ENCODE results near the gene RAB32.

RAB32 gene

DNA sequence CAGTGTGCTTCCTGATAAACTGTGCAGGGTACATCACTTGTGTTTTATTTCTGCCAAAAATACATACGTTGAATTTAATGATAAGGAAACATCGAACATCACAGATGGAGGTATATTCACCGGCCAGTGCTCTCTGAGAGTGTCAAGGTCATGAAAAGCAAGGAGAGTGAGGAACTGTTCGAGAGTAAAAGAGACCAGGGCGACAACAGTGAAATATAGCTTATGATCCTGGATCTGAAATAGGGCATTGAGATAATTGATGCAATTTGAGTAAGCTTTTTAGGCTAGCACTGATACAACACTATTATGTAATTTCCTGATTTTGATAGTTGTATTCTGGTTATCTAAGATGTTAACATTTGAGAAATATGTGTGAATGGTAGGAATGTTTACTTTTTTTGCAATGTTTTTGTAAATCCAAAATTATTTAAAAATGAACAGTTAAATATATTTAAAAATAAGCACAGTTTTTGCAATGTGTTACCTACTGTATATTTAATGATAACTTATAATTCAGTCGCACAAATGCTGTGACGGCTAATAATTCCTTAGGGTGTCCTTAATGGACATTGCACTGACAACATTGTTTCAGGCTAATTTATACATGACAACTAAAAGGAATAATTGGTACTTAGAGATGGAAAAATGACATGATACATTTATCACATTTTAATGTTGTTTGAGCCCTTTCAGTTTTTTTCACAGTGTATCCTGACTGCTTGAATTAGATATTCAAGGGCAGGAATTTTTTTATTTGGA, 9.9 kb downstream of the RAB32 start:
- Histone ChIP-seq H3K9me3 (ENCODE audit: control insufficient read depth, insufficient read depth, low read depth, low read length) (no peaks in the 10 kb centered on the region), H3K4me1 (ENCODE audit: control insufficient read depth, insufficient read depth, low read length) (no peaks in the 10 kb centered on the region), H3K36me3 (ENCODE audit: control insufficient read depth in 2 of 2, insufficient read depth in 1 of 2, low read length in 2 of 2) (peaks cover 4 to 36% of the 10 kb centered on the region in 2 experiments; a peak in 2 of 3 replicates), H3K27ac (ENCODE audit: extremely low read depth, low read depth, low read length) (no peak overlapping the region), H3K4me3 (ENCODE audit: low read depth, low read length) (no peak overlapping the region)
- TF ChIP-seq ZNF791 (tag by site-specific recombination; IDR thresholded peaks at IDR 0.05) (no peak), HOXD13 (CRISPR knock-in tag; IDR thresholded peaks at IDR 0.05; ENCODE audit: borderline replicate concordance) (no peak), ZNF558 (tag by site-specific recombination; IDR thresholded peaks at IDR 0.05) (no peak), ZNF37A (tag by site-specific recombination; IDR thresholded peaks at IDR 0.05) (no peak), ZNF610 (tag by site-specific recombination; IDR thresholded peaks at IDR 0.05; ENCODE audit: borderline replicate concordance) (no peak), ZBTB8A (tag by site-specific recombination; IDR thresholded peaks at IDR 0.05) (no peak), ELK4 (IDR thresholded peaks at IDR 0.05; ENCODE audit: borderline replicate concordance, low read depth, low read length) (no peak), EGR2 (tag by site-specific recombination; IDR thresholded peaks at IDR 0.05; ENCODE audit: low read depth) (no peak), ZSCAN5A (tag by site-specific recombination; IDR thresholded peaks at IDR 0.05) (no peak), SP7 (tag by site-specific recombination; IDR thresholded peaks at IDR 0.05) (no peak), ZNF24 (tag by site-specific recombination; IDR thresholded peaks at IDR 0.05) (no peak), GLIS2 (tag by site-specific recombination; IDR thresholded peaks at IDR 0.05) (no peak), ZNF391 (tag by site-specific recombination; IDR thresholded peaks at IDR 0.05; ENCODE audit: borderline replicate concordance, low read depth) (no peak), ZNF544 (tag by site-specific recombination; IDR thresholded peaks at IDR 0.05) (no peak), ZNF426 (tag by site-specific recombination; IDR thresholded peaks at IDR 0.05) (no peak), KLF7 (tag by site-specific recombination; IDR thresholded peaks at IDR 0.05; ENCODE audit: borderline replicate concordance) (no peak)
- TF ChIP-seq, protein P1, sequence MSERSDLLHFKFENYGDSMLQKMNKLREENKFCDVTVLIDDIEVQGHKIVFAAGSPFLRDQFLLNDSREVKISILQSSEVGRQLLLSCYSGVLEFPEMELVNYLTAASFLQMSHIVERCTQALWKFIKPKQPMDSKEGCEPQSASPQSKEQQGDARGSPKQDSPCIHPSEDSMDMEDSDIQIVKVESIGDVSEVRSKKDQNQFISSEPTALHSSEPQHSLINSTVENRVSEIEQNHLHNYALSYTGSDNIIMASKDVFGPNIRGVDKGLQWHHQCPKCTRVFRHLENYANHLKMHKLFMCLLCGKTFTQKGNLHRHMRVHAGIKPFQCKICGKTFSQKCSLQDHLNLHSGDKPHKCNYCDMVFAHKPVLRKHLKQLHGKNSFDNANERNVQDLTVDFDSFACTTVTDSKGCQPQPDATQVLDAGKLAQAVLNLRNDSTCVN (tag by site-specific recombination; optimal IDR thresholded peaks at IDR 0.05), result no peak
- ChIA-PET POLR2A (no interaction called here), CTCF (no interaction called here)

DNA sequence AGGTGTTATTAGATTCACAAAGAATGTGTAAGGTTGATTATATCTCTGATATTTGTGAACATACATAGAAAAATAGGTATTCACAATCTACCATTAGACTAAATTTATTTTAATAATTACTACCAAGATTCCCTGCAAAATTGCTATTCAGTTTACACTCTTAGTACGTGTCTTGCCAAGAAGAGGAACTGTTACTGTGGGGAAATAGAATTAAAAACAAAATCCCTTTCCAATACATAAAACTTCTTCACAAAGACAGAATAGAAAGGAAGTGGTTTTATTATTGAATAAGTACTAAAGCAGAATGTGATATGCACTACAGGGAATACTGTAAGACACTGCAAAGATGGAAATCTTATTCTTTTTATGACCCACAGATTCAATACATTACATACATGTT, 17.0 kb downstream of the RAB32 start:
- ChIA-PET POLR2A (no interaction called here), CTCF (interaction anchor here (0.6 kb wide), 2 partner anchors 93 to 167 kb away, joined by 3 to 5 read pairs; no protein-coding TSS in a partner anchor)
- no peak overlapping the region for H3K27ac ChIP-seq (ENCODE audit: extremely low read depth, low read depth, low read length)
- no peaks in the 10 kb centered on the region for H3K9me3 ChIP-seq (ENCODE audit: control insufficient read depth, insufficient read depth, low read depth, low read length)
- no peaks in the 10 kb centered on the region for H3K36me3 ChIP-seq (ENCODE audit: control insufficient read depth in 2 of 2, insufficient read depth in 1 of 2, low read length in 2 of 2)
- no peak overlapping the region for H3K4me3 ChIP-seq (ENCODE audit: low read depth, low read length)
- H3K4me1 ChIP-seq (ENCODE audit: control insufficient read depth, insufficient read depth, low read length), result no peaks in the 10 kb centered on the region
- TF ChIP-seq, protein P2, sequence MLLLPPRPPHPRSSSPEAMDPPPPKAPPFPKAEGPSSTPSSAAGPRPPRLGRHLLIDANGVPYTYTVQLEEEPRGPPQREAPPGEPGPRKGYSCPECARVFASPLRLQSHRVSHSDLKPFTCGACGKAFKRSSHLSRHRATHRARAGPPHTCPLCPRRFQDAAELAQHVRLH (tag by site-specific recombination; IDR thresholded peaks at IDR 0.05), result no peak
- TF ChIP-seq, protein P3, sequence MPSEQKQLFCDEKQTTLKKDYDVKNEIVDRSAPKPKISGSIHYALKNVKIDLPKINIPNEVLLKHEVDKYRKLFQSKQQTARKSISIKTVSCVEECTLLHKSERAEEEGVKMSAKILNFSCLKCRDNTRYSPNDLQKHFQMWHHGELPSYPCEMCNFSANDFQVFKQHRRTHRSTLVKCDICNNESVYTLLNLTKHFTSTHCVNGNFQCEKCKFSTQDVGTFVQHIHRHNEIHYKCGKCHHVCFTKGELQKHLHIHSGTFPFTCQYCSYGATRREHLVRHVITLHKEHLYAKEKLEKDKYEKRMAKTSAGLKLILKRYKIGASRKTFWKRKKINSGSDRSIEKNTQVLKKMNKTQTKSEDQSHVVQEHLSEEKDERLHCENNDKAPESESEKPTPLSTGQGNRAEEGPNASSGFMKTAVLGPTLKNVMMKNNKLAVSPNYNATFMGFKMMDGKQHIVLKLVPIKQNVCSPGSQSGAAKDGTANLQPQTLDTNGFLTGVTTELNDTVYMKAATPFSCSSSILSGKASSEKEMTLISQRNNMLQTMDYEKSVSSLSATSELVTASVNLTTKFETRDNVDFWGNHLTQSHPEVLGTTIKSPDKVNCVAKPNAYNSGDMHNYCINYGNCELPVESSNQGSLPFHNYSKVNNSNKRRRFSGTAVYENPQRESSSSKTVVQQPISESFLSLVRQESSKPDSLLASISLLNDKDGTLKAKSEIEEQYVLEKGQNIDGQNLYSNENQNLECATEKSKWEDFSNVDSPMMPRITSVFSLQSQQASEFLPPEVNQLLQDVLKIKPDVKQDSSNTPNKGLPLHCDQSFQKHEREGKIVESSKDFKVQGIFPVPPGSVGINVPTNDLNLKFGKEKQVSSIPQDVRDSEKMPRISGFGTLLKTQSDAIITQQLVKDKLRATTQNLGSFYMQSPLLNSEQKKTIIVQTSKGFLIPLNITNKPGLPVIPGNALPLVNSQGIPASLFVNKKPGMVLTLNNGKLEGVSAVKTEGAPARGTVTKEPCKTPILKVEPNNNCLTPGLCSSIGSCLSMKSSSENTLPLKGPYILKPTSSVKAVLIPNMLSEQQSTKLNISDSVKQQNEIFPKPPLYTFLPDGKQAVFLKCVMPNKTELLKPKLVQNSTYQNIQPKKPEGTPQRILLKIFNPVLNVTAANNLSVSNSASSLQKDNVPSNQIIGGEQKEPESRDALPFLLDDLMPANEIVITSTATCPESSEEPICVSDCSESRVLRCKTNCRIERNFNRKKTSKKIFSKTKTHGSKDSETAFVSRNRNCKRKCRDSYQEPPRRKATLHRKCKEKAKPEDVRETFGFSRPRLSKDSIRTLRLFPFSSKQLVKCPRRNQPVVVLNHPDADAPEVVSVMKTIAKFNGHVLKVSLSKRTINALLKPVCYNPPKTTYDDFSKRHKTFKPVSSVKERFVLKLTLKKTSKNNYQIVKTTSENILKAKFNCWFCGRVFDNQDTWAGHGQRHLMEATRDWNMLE (tag by site-specific recombination; conservative IDR thresholded peaks at IDR 0.05; ENCODE audit: low read depth), result no peak
- TF ChIP-seq IKZF3 (tag by site-specific recombination; IDR thresholded peaks at IDR 0.05), result no peak
- TF ChIP-seq ZNF121 (tag by site-specific recombination; IDR thresholded peaks at IDR 0.05), result no peak
- TF ChIP-seq, protein P1 (tag by site-specific recombination; optimal IDR thresholded peaks at IDR 0.05), result no peak
- no peak for TF ChIP-seq ZNF558 (tag by site-specific recombination; IDR thresholded peaks at IDR 0.05)
- no peak for TF ChIP-seq ZNF354C (tag by site-specific recombination; IDR thresholded peaks at IDR 0.05; ENCODE audit: borderline replicate concordance, low read depth)
- no peak for TF ChIP-seq PRDM1 (tag by site-specific recombination; IDR thresholded peaks at IDR 0.05)
- no peak for TF ChIP-seq MEIS1 (CRISPR knock-in tag; IDR thresholded peaks at IDR 0.05; ENCODE audit: borderline replicate concordance)
- TF ChIP-seq ZNF596 (tag by site-specific recombination; IDR thresholded peaks at IDR 0.05), result no peak

All from HEK293 (cell line).